T-helper 9 cell (primary cell): Measurements from ENCODE around the gene NACA2.

Source experiments
- DNase-seq: peaks from one replicate; pipeline ENCODE4 v3.0.0-alpha.2; 2020

The NACA2 gene

GRCh38 chr17:61543786-61544415 is 47.1 kb downstream of the NACA2 start:
- DNase-seq, result no peak

GRCh38 chr17:61542027-61542426 is 49.0 kb downstream of the NACA2 start:
- DNase-seq, result no peak

- DNase-seq, result no peak
These were observed 50.1 kb downstream of the NACA2 start for GRCh38 chr17:61540874-61541273.
